AML-193 (cell line): ENCODE results near the gene MEGF6.
"Not testable (repeated sequence)": the region's sequence is repeated elsewhere in the genome, so short reads cannot be mapped to it uniquely, and the experiment has no call there.

Source experiments
- DNase-seq, 2 experiments: peaks; one replicate each; lab custom pipeline; 2025; lab: John Stamatoyannopoulos, UW

MEGF6 gene

GRCh38 chr1:3595949-3596348 lies 15.4 kb downstream of the MEGF6 start:
- DNase-seq = no peak

- no peak for DNase-seq
Measured at GRCh38 chr1:3594706-3595377, 16.5 kb downstream of the MEGF6 start.

GRCh38 chr1:3593745-3594144 lies 17.6 kb downstream of the MEGF6 start:
- no peak for DNase-seq

- no peak for DNase-seq
Measured at GRCh38 chr1:3593334-3593733, 18.0 kb downstream of the MEGF6 start.

DNA sequence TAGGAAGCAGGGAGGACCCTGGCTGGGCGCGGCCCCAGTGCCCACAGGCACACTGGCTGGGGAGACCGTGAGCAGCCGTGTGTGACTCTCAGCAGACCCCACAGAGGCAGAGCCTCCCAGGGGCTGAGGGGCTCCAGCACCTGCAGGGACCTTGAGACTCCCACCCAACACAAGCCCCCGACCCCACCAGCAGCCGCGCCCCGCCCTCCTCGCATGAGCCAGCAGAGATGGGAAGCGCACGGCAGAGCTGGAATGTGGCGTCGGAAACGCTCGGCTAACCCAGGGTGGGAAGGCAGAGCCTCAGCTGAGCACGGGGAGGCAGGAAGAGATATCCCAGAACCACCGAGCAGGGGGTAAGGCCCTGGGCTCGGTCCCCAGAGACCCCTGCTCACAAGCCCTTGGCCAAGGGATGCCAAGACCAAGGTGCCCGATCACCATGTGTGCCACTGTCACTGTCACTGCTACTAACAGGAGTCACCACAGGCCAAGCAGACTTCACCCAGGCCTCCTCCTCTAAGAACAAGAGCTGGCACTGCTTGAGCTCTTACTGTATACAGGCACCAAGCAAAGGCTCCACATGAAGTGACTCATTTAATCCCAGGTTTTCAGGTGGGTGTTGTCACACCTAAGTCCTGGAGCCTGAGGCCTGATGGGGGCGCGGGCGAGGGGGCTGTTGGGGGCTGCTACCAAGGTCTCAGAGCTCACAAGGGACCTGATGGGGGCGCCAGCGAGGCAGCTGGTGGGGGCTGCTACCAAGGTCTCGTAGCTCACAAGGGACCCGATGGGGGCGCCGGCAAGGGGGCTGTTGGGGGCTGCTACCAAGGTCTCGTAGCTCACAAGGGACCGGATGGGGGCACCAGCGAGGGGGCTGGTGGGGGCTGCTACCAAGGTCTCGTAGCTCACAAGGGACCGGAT lies 20.1 kb downstream of the MEGF6 start:
- no peak for DNase-seq

- DNase-seq = no peak
Measured at GRCh38 chr1:3590139-3590763, 21.1 kb downstream of the MEGF6 start.

DNA sequence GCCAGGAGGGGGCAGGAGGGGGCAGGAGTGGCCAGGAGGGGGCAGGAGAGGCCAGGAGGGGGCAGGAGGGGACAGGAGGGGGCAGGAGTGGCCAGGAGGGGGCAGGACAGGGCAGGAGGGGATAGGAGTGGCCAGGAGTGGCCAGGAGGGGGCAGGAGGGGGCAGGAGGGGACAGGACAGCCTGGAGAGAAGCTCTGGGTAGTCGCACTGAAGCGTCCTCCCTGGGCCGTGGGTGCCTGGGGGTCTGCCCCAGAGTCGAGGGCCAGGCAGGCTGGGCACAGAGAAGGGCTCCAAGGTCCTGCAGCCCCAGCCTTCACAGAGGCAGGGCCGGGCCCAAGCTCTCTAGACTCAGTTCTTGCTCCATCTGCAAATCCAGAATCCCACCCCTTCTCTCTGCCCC lies 22.9 kb downstream of the MEGF6 start:
- DNase-seq = no peak

- DNase-seq = no peak
Measured at GRCh38 chr1:3586986-3587759, 24.1 kb downstream of the MEGF6 start.

- no peak for DNase-seq
Measured at GRCh38 chr1:3585940-3586568, 25.3 kb downstream of the MEGF6 start.

DNA sequence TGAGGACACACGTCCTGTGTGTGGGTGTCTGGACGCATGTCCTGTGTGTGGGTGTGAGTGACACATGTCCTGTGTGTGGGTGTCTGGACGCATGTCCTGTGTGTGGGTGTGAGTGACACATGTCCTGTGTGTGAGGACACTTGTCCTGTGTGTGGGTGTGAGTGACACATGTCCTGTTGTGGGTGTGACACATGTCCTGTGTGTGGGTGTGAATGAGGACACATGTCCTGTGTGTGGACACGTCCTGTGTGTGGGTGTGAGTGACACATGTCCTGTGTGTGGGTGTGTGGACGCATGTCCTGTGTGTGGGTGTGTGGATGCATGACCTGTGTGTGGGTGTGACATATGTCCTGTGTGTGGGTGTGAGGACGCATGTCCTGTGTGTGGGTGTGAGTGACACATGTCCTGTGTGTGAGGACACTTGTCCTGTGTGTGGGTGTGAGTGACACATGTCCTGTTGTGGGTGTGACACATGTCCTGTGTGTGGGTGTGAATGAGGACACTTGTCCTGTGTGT lies 25.9 kb downstream of the MEGF6 start:
- not testable (repeated sequence) for DNase-seq

GRCh38 chr1:3584915-3585314 lies 26.4 kb downstream of the MEGF6 start:
- DNase-seq = no peak

- DNase-seq = not testable (repeated sequence)
Measured at GRCh38 chr1:3583751-3584150, 27.6 kb downstream of the MEGF6 start.

GRCh38 chr1:3581296-3582036 lies 29.8 kb downstream of the MEGF6 start:
- DNase-seq = no peak

- no peak for DNase-seq
Measured at GRCh38 chr1:3580231-3580630, 31.1 kb downstream of the MEGF6 start.

DNA sequence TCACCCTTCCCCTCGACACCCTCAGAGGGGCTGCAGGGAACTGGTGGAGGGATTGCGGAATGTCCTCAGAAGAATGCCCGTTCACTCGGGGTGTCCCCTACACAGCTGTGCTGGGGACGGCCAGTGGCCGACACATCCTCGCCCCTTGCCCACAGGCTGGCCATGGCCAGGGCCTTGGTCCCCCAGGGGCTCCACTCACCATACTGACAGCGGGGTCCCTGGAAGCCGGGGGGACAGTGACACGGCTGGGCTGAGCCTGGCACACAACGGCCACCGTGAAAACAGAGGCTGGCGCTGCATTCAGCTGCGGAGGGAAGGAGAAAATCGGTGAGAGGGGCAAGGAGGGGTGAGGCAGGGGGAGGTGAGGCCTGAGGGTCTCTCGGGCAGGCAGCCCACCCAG lies 31.7 kb downstream of the MEGF6 start:
- no peak for DNase-seq

DNA sequence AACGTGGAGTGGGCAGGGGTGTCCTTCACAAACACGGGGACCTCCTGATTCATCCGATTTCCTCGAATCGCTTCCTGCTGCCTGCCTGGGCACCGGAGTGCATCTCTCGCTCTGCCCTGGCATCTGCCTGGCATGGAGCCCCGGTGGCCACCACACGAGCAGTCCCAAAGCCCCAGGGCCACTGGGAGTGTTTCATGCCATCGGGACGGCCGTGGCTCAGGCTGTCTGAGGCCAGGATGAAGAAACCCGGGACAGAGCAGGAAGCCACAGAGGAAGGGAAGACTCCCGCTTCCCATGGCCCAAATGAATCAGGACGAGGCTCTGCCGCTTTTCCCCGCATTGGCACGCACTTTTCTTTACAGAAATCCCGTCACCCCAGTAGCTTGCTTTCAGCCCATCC lies 32.4 kb downstream of the MEGF6 start:
- no peak for DNase-seq

GRCh38 chr1:3578433-3578805 lies 32.9 kb downstream of the MEGF6 start:
- DNase-seq = no peak

DNA sequence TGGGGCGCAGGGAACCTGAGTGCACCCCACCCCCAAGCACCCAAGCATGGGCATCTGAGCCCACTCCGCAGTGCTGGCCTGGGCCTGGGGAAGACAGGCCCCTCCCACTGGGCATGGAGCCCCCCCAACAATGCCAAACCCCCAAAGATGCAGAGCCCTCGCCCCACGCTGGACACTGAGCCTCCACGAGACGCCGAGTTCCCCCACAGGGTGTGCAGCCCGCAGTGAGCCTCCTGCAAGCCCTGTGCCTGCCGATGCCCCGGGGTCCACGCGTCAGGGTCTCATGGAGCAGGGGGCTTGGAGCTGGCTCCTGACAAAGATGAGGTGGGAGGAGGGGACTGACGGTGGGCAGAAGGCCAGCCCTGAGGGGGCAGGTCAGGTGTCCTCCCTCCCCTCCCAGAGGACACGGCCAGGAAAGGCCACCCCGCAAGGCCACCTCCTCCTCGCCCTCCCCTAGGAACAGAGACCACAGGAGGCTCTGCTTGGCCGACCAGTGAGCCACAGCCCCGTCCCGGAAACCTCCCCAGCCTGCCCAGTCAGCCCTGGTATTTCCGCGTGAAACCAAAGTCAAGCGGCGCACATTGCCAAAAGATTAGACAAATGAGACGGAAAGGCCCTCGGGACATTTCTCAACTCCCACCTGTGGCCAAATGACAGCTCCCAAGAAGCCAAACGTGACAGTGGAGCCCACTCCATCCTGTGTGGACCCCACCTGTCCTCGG lies 33.4 kb downstream of the MEGF6 start:
- DNase-seq = no peak

GRCh38 chr1:3577300-3577699 lies 34.0 kb downstream of the MEGF6 start:
- DNase-seq = no peak

- no peak for DNase-seq
Measured at GRCh38 chr1:3575993-3576392, 35.3 kb downstream of the MEGF6 start.
